HepG2 (cell line): Measurements from ENCODE around the gene VSIG8. TPM values are rescaled to one million over a fixed set of nuclear protein-coding genes. Genes with fewer than 3 reads are reported as not detected.

Experiments
- ATAC-seq: fragments of 200-7000 bp; cut with Tn5 transposase; 3 replicates; pipeline ENCODE4 v1.9.1; 2020; ENCODE audit warnings: mild to moderate bottlenecking, moderate library complexity
- BruUV-seq: library from RNA; stranded (reverse); fragments of 400-500 nt; replicated peaks from 2 replicates; lab custom pipeline; 2021; lab: Mats Ljungman, UMichigan
- CTCF ChIA-PET: fragments of 300-600 bp; formaldehyde crosslinking; extraction: SDS; loops from one replicate; lab custom pipeline; 2021; ENCODE audit warnings: low total read pairs, inconsistent platforms, low intra/inter-chr PET ratio; lab: Yijun Ruan, JAX
- POLR2A ChIA-PET: fragments of 350-600 bp; sonication (Branson Sonifier 250); formaldehyde crosslinking; loops from one replicate; lab custom pipeline; 2020; ENCODE audit warnings: antibody characterized with exemption, inconsistent platforms; lab: Yijun Ruan, JAX
- DNase-seq: peaks from one replicate; pipeline ENCODE4 v3.0.0-alpha.2; 2015; ENCODE audit warnings: low spot score
- FAIRE-seq: peaks from 3 replicates; lab custom pipeline; 2011; peaks lifted over from hg19 to GRCh38; lab: Jason Lieb, UNC
- H2AFZ ChIP-seq: one replicate; pipeline ENCODE4 v1.6.1; 2011; ENCODE audit warnings: low read length, inconsistent platforms
- H3K27ac ChIP-seq: fragments of 300-600 bp; 3 replicates; pipeline ENCODE4 v1.8.0; 2011; ENCODE audit warnings: mixed run types, mild to moderate bottlenecking, mixed read lengths, low read length, inconsistent platforms; ENCODE audit not compliant: insufficient read depth; ENCODE audit errors: extremely low read length
- H3K27me3 ChIP-seq, 2 experiments: fragments of 200-600 bp in 1 of 2; 2 replicates in 1 of 2; 3 replicates in 1 of 2; pipeline versions ENCODE4 v1.6.0 to v1.8.0; 2011; ENCODE audit warnings: low read length in 2 of 2, mild to moderate bottlenecking in 2 of 2, moderate library complexity in 2 of 2, inconsistent platforms in 1 of 2; ENCODE audit not compliant: insufficient read depth in 2 of 2, control insufficient read depth in 1 of 2
- H3K36me3 ChIP-seq, 2 experiments: fragments of 200-600 bp in 1 of 2; replicated peaks in 1 of 2; 2 replicates in 1 of 2; 3 replicates in 1 of 2; pipeline versions ENCODE4 v1.5.1 to v1.8.0; 2011; ENCODE audit warnings: low read length in 2 of 2, inconsistent platforms in 1 of 2; ENCODE audit not compliant: insufficient read depth in 2 of 2, control insufficient read depth in 1 of 2
- H3K4me1 ChIP-seq: 2 replicates; pipeline ENCODE4 v1.5.1; 2012; ENCODE audit warnings: low read length, inconsistent platforms; ENCODE audit not compliant: insufficient read depth
- H3K4me2 ChIP-seq: 2 replicates; pipeline ENCODE4 v1.6.0; 2011; ENCODE audit warnings: low read depth, low read length, inconsistent platforms
- H3K4me3 ChIP-seq, 3 experiments: fragments of 200-600 bp in 1 of 3; sonication (generic), shearing (Covaris generic) in 1 of 3; replicated peaks in 1 of 3; 2 replicates each; pipeline ENCODE4 v1.5.1; 2011 to 2016; ENCODE audit warnings: low read length in 3 of 3, inconsistent platforms in 2 of 3, low read depth in 2 of 3, mild to moderate bottlenecking in 2 of 3, control low read depth in 1 of 3, mixed read lengths in 1 of 3; ENCODE audit not compliant: insufficient read depth in 1 of 3
- H3K79me2 ChIP-seq: one replicate; pipeline ENCODE4 v1.6.1; 2011; ENCODE audit warnings: low read length, inconsistent platforms; ENCODE audit not compliant: insufficient read depth
- H3K9ac ChIP-seq: 2 replicates; pipeline ENCODE4 v1.6.0; 2011; ENCODE audit warnings: mild to moderate bottlenecking, low read depth, low read length, inconsistent platforms; ENCODE audit not compliant: insufficient read depth
- H3K9me3 ChIP-seq: 2 replicates; pipeline ENCODE4 v1.5.1; 2012; ENCODE audit warnings: mild to moderate bottlenecking, low read length
- H4K20me1 ChIP-seq: 2 replicates; pipeline ENCODE4 v1.6.0; 2011; ENCODE audit warnings: inconsistent platforms, mild to moderate bottlenecking, low read length, moderate library complexity; ENCODE audit not compliant: insufficient read depth
- AKAP8 ChIP-seq: sonication (generic); formaldehyde crosslinking; IDR thresholded peaks from 2 replicates; pipeline ENCODE4 v1.5.1; 2020; ENCODE audit warnings: mild to moderate bottlenecking, missing genetic modification reagents
- MXI1 ChIP-seq: IDR thresholded peaks from 3 replicates; pipeline ENCODE4 v1.6.1; 2012; ENCODE audit warnings: low read depth, low read length, inconsistent platforms, borderline replicate concordance
- ONECUT2 ChIP-seq: sonication (generic); formaldehyde crosslinking; IDR thresholded peaks from 2 replicates; pipeline ENCODE4 v1.4.0; 2020; ENCODE audit warnings: missing genetic modification reagents
- RARG ChIP-seq: sonication (generic); formaldehyde crosslinking; IDR thresholded peaks from 2 replicates; pipeline ENCODE4 v1.4.0; 2020; ENCODE audit warnings: low read depth, mild to moderate bottlenecking, missing genetic modification reagents
- REPIN1 ChIP-seq: sonication (generic); formaldehyde crosslinking; IDR thresholded peaks from 2 replicates; pipeline ENCODE4 v1.8.0; 2022; ENCODE audit warnings: missing genetic modification reagents, low read depth, mild to moderate bottlenecking, borderline replicate concordance
- SIX1 ChIP-seq: sonication (generic); formaldehyde crosslinking; IDR thresholded peaks from 2 replicates; pipeline ENCODE4 v1.4.0; 2020; ENCODE audit warnings: missing genetic modification reagents, borderline replicate concordance
- SMARCC2 ChIP-seq: fragments of 450-650 bp; IDR thresholded peaks from 2 replicates; pipeline ENCODE4 v1.6.1; 2017; ENCODE audit warnings: antibody characterized with exemption, mild to moderate bottlenecking
- XBP1 ChIP-seq: sonication (generic); formaldehyde crosslinking; IDR thresholded peaks from 2 replicates; pipeline ENCODE4 v1.5.0; 2020; ENCODE audit warnings: missing genetic modification reagents
- ZBTB3 ChIP-seq: sonication (generic); formaldehyde crosslinking; IDR thresholded peaks from 2 replicates; pipeline ENCODE4 v1.4.0; 2020; ENCODE audit warnings: low read depth, mild to moderate bottlenecking, moderate library complexity, missing genetic modification reagents, borderline replicate concordance
- ZBTB46 ChIP-seq: sonication (generic); formaldehyde crosslinking; IDR thresholded peaks from 2 replicates; pipeline ENCODE4 v1.4.0; 2020; ENCODE audit warnings: mild to moderate bottlenecking, missing genetic modification reagents, borderline replicate concordance
- ZFP37 ChIP-seq: sonication (generic); formaldehyde crosslinking; IDR thresholded peaks from 2 replicates; pipeline ENCODE4 v1.4.0; 2020; ENCODE audit warnings: missing genetic modification reagents, borderline replicate concordance
- ZNF333 ChIP-seq: sonication (generic); formaldehyde crosslinking; IDR thresholded peaks from 2 replicates; pipeline ENCODE4 v1.4.0; 2020; ENCODE audit warnings: mild to moderate bottlenecking, missing genetic modification reagents, borderline replicate concordance
- WGBS: methylation state at CpG from one replicate; pipeline ENCODE4 v1.1.6; 2017; ENCODE audit warnings: low lambda C conversion rate; 5-methylcytosine and 5-hydroxymethylcytosine counted together
- in situ Hi-C: cut with HindIII; loops from 2 replicates; pipeline ENCODE4 v1.10.0; 2017; ENCODE audit warnings: low pct_unique_long_range_greater_than_20kb; ENCODE audit not compliant: extremely low pct_ligation_motif_present
- intact Hi-C: fragments of 100-400 bp; cut with micrococcal nuclease; formaldehyde crosslinking; loops from one replicate; pipeline ENCODE4 v1.10.0; 2022; ENCODE audit not compliant: unreplicated experiment
- polyA plus RNA-seq, 8 experiments: library from polyadenylated mRNA; depleted of rRNA in 3 of 8; stranded (reverse) in 7 of 8; unstranded in 1 of 8; fragments of >200 nt; fragmentation: Illumina TruSeq in 4 of 8; extraction: Trizol in 4 of 8; gene quantifications; 2 replicates each; pipeline versions ENCODE4 v1.2.1 to v1.2.3, GENCODE V29; 2011 to 2016; ENCODE audit warnings: low read depth in 4 of 8, missing spikeins in 1 of 8, mixed read lengths in 1 of 8; ENCODE audit not compliant: insufficient read depth in 1 of 8
- total RNA-seq, 5 experiments: library from RNA; depleted of rRNA; stranded (reverse); fragments of >200 nt; fragmentation: Illumina TruSeq; extraction: Trizol; gene quantifications; 2 replicates each; pipeline ENCODE4 v1.2.3, GENCODE V29; 2016; ENCODE audit warnings: low read depth in 1 of 5
- TF ChIP-seq, protein P1 (sequence below): sonication (generic); formaldehyde crosslinking; conservative IDR thresholded peaks from 2 replicates; pipeline ENCODE4 v1.4.0; 2020; ENCODE audit warnings: missing genetic modification reagents
- TF ChIP-seq, protein P2 (sequence below): sonication (generic); formaldehyde crosslinking; IDR thresholded peaks from 2 replicates; pipeline ENCODE4 v1.4.0; 2020; ENCODE audit warnings: mild to moderate bottlenecking, missing genetic modification reagents

Gene VSIG8
- total and polyA plus RNA-seq, 2 of the 13 experiments (the other 11 are each of a cell fraction or from before 2014, with no cell fraction given): not detected

GRCh38 chr1:159895286-159895685 lies 32.8 kb upstream of the VSIG8 start:
- no peaks in the 10 kb centered on the region for H3K79me2 ChIP-seq
- ChIA-PET CTCF (no interaction called here), POLR2A (no interaction called here)
- H3K36me3 ChIP-seq: no peaks in the 10 kb centered on the region
- H4K20me1 ChIP-seq: no peaks in the 10 kb centered on the region
- H3K9ac ChIP-seq: no peak overlapping the region
- WGBS: 0% methylated on average over 3 of the region's 3 CpGs
- BruUV-seq: no TSS peak
- intact Hi-C loops: no loop called here
- no peak for DNase-seq
- no peak overlapping the region for H3K4me3 ChIP-seq
- no peaks in the 10 kb centered on the region for H3K4me1 ChIP-seq
- TF ChIP-seq ZFP37 (CRISPR knock-in tag): no peak
- TF ChIP-seq SIX1 (CRISPR knock-in tag): no peak
- TF ChIP-seq ONECUT2 (CRISPR knock-in tag): no peak
- TF ChIP-seq MXI1: no peak
- no peak for TF ChIP-seq ZBTB3
- TF ChIP-seq, protein P1, sequence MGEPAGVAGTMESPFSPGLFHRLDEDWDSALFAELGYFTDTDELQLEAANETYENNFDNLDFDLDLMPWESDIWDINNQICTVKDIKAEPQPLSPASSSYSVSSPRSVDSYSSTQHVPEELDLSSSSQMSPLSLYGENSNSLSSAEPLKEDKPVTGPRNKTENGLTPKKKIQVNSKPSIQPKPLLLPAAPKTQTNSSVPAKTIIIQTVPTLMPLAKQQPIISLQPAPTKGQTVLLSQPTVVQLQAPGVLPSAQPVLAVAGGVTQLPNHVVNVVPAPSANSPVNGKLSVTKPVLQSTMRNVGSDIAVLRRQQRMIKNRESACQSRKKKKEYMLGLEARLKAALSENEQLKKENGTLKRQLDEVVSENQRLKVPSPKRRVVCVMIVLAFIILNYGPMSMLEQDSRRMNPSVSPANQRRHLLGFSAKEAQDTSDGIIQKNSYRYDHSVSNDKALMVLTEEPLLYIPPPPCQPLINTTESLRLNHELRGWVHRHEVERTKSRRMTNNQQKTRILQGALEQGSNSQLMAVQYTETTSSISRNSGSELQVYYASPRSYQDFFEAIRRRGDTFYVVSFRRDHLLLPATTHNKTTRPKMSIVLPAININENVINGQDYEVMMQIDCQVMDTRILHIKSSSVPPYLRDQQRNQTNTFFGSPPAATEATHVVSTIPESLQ: no peak
- no peak for TF ChIP-seq ZNF333 (CRISPR knock-in tag)
- TF ChIP-seq ZBTB46 (CRISPR knock-in tag): no peak
- TF ChIP-seq SMARCC2: no peak
- TF ChIP-seq, protein P2, sequence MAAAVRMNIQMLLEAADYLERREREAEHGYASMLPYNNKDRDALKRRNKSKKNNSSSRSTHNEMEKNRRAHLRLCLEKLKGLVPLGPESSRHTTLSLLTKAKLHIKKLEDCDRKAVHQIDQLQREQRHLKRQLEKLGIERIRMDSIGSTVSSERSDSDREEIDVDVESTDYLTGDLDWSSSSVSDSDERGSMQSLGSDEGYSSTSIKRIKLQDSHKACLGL (CRISPR knock-in tag): no peak
- TF ChIP-seq XBP1 (CRISPR knock-in tag): no peak
- TF ChIP-seq RARG: no peak
- no peak for TF ChIP-seq AKAP8 (CRISPR knock-in tag)
- TF ChIP-seq REPIN1: no peak
- H3K27me3 ChIP-seq: peaks cover 0 to 3% of the 10 kb centered on the region in 2 experiments; a peak in 2 of 5 replicates
- no peak for ATAC-seq
- H3K27ac ChIP-seq: no peak overlapping the region
- FAIRE-seq: no peak
- no peak overlapping the region for H3K4me2 ChIP-seq
- no peak overlapping the region for H2AFZ ChIP-seq
- no peaks in the 10 kb centered on the region for H3K9me3 ChIP-seq
- in situ Hi-C loops: no loop called here
